Measurements from ENCODE around the gene MYRFL.

- TF ChIP-seq GATA3 (IDR thresholded peaks at IDR 0.05; ENCODE audit: low read depth, low read length) (no peak), GATA2 (IDR thresholded peaks at IDR 0.05; ENCODE audit: low read depth, low read length) (no peak)
Observed at GRCh38 chr12:69987579-69988091, 162.6 kb downstream of the MYRFL start.

Data from SH-SY5Y (cell line).